ENCODE data around the gene PKD2L2.

GRCh38 chr5:137856201-137856600 is 33.1 kb upstream of the PKD2L2 start:
- TF ChIP-seq CTCF (IDR thresholded peaks at IDR 0.05) (no peak), POLR2A (IDR thresholded peaks at IDR 0.05) (no peak)

Measured in thyroid gland (tissue), 4 donors.